C4-2B (cell line): Measurements from ENCODE around the gene ARL10.

ENCODE experiments used
- H3K27ac ChIP-seq: fragments of 450-650 bp; 2 replicates; pipeline ENCODE4 v1.5.1; 2017
- ZFX ChIP-seq: fragments of 450-650 bp; IDR thresholded peaks from 2 replicates; pipeline ENCODE4 v1.6.1; 2017
- TF ChIP-seq, protein P1 (sequence below): fragments of 450-650 bp; conservative IDR thresholded peaks from 2 replicates; pipeline ENCODE4 v1.5.1; 2017; ENCODE audit warnings: mild to moderate bottlenecking

The ARL10 gene

DNA sequence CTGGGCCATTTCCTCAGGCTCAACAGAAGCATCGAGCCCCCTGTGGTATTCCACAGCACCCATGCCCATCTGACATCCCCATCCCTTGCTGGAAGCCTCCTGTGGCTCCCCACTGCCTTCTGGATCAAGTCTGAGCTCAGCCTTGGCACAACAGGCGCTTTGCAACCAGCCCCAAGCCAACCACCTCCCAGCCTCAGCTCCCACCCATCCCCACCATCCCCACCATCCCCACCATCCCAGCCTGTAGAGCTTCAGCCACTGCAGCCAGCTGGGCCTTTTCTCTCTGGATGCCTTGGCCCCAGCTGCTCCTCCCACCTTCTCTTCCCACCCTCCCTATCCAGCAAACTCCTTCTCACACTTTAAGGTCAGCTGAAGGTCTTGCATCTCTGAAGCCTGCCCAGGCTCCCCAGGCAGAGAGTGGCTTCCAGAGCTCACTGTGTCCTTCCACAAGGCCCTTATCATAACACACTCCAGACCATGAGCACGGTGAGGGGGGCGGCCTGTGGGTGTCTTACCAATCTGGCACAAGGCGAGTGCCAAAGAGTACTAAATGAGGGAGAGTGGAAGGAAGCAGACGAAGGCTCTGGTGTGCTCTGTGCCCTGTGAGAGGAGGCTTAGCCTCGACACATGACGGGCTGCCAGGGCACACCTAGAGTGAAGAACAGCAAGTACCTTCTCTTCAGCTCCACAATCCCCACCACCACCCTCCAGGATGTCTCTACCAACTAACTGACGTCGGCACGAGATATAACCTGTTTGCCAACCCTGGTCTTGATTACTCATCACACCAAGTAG is 29.8 kb downstream of the ARL10 start:
- H3K27ac ChIP-seq = no peak overlapping the region
- TF ChIP-seq, protein P1, sequence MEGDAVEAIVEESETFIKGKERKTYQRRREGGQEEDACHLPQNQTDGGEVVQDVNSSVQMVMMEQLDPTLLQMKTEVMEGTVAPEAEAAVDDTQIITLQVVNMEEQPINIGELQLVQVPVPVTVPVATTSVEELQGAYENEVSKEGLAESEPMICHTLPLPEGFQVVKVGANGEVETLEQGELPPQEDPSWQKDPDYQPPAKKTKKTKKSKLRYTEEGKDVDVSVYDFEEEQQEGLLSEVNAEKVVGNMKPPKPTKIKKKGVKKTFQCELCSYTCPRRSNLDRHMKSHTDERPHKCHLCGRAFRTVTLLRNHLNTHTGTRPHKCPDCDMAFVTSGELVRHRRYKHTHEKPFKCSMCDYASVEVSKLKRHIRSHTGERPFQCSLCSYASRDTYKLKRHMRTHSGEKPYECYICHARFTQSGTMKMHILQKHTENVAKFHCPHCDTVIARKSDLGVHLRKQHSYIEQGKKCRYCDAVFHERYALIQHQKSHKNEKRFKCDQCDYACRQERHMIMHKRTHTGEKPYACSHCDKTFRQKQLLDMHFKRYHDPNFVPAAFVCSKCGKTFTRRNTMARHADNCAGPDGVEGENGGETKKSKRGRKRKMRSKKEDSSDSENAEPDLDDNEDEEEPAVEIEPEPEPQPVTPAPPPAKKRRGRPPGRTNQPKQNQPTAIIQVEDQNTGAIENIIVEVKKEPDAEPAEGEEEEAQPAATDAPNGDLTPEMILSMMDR = no peak
- TF ChIP-seq ZFX = no peak

GRCh38 chr5:176396330-176396729 is 31.0 kb downstream of the ARL10 start:
- TF ChIP-seq, protein P1 = no peak
- TF ChIP-seq ZFX = no peak
- no peak overlapping the region for H3K27ac ChIP-seq

GRCh38 chr5:176397736-176398420 is 32.6 kb downstream of the ARL10 start:
- TF ChIP-seq, protein P1 = no peak
- TF ChIP-seq ZFX = no peak
- no peak overlapping the region for H3K27ac ChIP-seq

- H3K27ac ChIP-seq = no peak overlapping the region
- TF ChIP-seq, protein P1 = no peak
- TF ChIP-seq ZFX = no peak
Observed at GRCh38 chr5:176400382-176401156, 35.3 kb downstream of the ARL10 start.

DNA sequence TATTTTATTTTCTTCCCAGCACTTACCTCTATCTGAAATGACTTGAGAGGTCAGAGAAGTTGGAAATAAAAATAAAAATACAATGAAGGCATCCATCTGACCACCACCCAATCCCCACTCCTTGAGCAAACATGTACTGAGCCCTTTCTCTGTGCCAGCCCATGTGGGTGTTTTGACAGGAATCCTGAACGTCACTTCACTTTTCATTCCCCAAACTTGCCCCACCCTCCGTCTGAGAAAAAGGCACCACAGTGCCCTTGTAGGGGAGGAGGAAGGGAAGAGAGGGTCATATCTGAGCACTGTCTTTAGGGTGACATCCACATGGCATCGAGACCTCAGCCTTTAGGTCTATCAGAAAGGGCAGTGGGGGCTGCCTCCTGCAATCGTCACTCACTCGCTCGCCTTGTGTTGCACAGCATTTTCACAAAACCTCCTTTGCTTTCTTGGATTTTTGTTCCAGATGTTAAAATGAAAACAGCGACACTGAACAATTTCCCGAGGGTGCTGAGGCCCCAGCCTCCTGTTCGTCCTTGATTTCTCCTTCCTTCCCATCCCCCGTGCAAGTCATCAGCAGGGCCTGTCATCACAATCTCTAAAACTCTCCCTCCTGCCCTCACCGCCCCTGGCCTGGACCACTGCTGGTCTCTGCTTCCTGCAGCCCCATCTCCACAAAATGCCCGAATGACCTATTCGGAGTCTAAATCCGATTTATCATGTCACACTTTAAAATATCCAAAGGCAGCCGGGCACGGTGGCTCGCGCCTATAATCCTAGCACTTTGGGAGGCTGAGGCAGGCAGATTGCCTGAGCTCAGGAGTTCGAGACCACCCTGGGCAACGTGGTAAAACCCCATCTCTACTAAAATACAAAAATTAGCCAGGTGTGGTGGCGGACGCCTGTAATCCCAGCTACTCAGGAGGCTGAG is 36.3 kb downstream of the ARL10 start:
- no peak for TF ChIP-seq ZFX
- TF ChIP-seq, protein P1 = no peak
- H3K27ac ChIP-seq = no peak overlapping the region

- TF ChIP-seq, protein P1 = no peak
- no peak for TF ChIP-seq ZFX
Observed at GRCh38 chr5:176405656-176406435, 40.6 kb downstream of the ARL10 start.

More at GRCh38 chr5:176405656-176406435, 40.6 kb downstream of the ARL10 start:
- no peak overlapping the region for H3K27ac ChIP-seq
